AG08396 (cell line): ENCODE results near the gene FBXL13.
A peak's percentile ranks its signal among the peaks of the same experiment; 100 is the strongest.
"Not testable (repeated sequence)": the region's sequence is repeated elsewhere in the genome, so short reads cannot be mapped to it uniquely, and the experiment has no call there.

ENCODE experiments used
- DNase-seq: peaks from one replicate; pipeline ENCODE4 v3.0.0; 2012; ENCODE audit warnings: low spot score, mixed read lengths

Gene FBXL13

GRCh38 chr7:102819151-102819550, 255.4 kb downstream of the FBXL13 start:
- DNase-seq: no peak

GRCh38 chr7:102817616-102818573, 256.7 kb downstream of the FBXL13 start:
- DNase-seq: no peak

GRCh38 chr7:102814025-102814471, 260.5 kb downstream of the FBXL13 start:
- peak; percentile 30 for DNase-seq

GRCh38 chr7:102813191-102814024, 261.2 kb downstream of the FBXL13 start:
- no peak for DNase-seq

GRCh38 chr7:102811942-102812678, 262.5 kb downstream of the FBXL13 start:
- DNase-seq: no peak

- DNase-seq: no peak
Observed at GRCh38 chr7:102810916-102811315, 263.7 kb downstream of the FBXL13 start.

- no peak for DNase-seq
Observed at GRCh38 chr7:102806613-102807012, 268.0 kb downstream of the FBXL13 start.

- not testable (repeated sequence) for DNase-seq
Observed at GRCh38 chr7:102795987-102796595, 278.5 kb downstream of the FBXL13 start.

GRCh38 chr7:102794567-102794966, 280.0 kb downstream of the FBXL13 start:
- not testable (repeated sequence) for DNase-seq

GRCh38 chr7:102791831-102792230, 282.8 kb downstream of the FBXL13 start:
- DNase-seq: not testable (repeated sequence)

- not testable (repeated sequence) for DNase-seq
Observed at GRCh38 chr7:102791367-102791766, 283.2 kb downstream of the FBXL13 start.

GRCh38 chr7:102790364-102791100, 284.1 kb downstream of the FBXL13 start:
- not testable (repeated sequence) for DNase-seq

GRCh38 chr7:102788770-102789169, 285.8 kb downstream of the FBXL13 start:
- DNase-seq: not testable (repeated sequence)

GRCh38 chr7:102780926-102781325, 293.7 kb downstream of the FBXL13 start:
- DNase-seq: not testable (repeated sequence)

GRCh38 chr7:102778663-102779062, 295.9 kb downstream of the FBXL13 start:
- not testable (repeated sequence) for DNase-seq

- DNase-seq: not testable (repeated sequence)
Observed at GRCh38 chr7:102776217-102776616, 298.4 kb downstream of the FBXL13 start.

GRCh38 chr7:102770467-102770866, 304.1 kb downstream of the FBXL13 start:
- DNase-seq: not testable (repeated sequence)

GRCh38 chr7:102769657-102770192, 304.9 kb downstream of the FBXL13 start:
- DNase-seq: not testable (repeated sequence)

GRCh38 chr7:102763295-102763905, 311.2 kb downstream of the FBXL13 start:
- DNase-seq: not testable (repeated sequence)
